Mesenteric fat pad (tissue), 1 donor: Measurements from ENCODE around the gene SPNS3. TPM values are rescaled to one million over a fixed set of nuclear protein-coding genes. Genes with fewer than 3 reads are reported as not detected.

Source experiments
- DNase-seq: peaks from one replicate; pipeline ENCODE4 v3.0.0-alpha.2; 2020; ENCODE audit warnings: low spot score
- total RNA-seq: library from RNA; stranded (reverse); fragmentation: NEBNext Ultra II Directional; extraction: Animal tissue kit (Norgen Biotek cat#: 25700); gene quantifications from one replicate; pipeline ENCODE4 v1.2.1, GENCODE V29; 2021
- donor health status: DM: yes; HTN: yes; CAD: no.

Gene SPNS3
- total RNA-seq, 1 donor from 2014 or later: not detected

DNA sequence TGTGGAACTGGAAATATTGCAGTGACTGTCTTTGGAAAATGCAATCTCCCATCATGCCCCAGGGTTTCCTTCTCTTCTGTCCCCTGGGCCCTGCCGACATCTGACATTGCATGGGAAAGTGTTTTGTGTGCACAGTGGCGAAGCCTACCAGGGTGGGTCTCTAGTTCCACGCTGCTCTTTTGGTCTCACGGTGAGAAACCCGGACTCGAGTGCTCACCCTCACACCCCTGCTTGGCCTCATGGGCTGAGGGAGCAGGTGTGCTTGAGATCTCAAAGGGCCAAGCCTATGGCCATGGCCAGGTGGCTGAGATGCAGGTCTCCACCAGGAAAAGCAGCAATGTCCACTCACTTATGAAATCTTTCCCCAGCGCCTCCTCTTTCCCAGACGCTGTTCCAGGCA is 32.0 kb downstream of the SPNS3 start:
- DNase-seq: no peak

DNA sequence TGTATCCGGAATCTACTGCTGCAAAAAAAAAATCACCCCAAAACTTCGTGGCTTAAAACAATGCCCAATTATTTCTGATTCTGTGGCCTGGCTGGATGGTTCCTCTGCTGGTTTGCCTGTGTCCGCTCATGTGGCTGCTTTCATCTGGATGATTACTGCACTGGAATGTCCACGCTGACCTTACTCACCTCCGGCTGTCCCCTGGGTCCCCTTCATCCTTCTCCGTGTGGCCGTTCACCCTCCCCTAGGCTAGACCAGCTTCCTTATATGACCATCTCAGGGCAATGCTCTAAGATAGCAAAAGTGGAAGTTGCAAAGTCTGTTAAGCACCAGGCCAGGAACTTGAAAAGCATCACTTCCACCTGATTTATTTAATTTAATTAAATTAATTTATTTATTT is 33.5 kb downstream of the SPNS3 start:
- no peak for DNase-seq

DNA sequence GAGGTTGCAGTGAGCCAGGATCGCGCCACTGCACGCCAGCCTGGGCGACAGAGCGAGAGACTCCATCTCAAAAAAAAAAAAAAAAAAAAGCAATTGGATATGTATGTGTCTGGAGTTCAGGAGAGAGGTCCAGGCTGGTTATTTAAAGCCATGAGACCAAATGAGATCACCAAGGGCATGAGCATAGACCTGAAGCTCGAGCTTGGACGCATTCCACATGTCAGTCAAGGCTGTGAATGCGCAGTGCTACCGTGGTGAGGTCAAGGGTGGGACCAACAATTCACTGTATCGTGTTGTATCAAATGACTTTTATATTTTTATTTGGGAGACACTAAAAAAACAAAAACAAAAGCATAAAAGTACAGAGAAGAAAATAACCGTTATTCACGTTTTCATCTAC is 35.8 kb downstream of the SPNS3 start:
- DNase-seq: no peak

DNA sequence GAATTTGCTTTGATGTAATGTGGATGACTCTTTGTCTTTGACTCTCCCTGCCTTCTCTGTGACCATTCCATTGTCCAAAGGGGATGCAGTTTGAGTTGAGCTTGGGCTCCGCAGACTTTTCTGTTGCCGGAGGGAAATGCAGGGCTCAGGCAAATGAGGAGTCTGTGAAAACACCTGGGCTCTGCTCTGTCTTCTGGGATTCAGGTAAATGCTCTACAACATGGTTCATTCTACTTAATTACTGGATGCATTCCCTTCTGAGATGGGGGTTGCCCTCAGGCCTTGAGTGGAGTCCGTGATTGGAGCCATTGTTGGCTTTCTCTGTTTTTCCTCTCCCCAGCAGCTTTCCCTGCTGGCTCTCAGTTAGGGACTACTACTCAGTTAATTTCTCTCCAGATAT is 38.5 kb downstream of the SPNS3 start:
- DNase-seq: no peak

DNA sequence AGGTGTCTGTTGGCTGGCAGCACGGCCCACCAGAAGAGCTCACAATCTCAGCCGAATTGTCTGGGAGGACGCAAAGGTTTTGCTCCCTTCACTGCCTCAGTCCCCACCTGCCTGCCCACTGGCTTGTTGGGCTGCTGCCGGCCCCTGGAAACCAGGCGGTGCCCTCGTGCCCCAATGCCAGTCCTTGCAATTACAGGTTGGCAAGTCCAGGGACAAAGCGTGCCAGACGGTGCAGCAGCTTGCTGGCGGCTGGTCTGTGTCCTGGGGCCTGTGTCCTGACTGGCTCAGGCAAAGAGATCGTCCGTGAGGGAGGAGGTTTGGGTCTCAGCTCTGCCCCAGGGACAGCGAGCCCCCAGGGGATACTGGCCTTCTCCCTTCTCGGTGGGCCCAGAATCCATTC is 40.4 kb downstream of the SPNS3 start:
- no peak for DNase-seq

DNA sequence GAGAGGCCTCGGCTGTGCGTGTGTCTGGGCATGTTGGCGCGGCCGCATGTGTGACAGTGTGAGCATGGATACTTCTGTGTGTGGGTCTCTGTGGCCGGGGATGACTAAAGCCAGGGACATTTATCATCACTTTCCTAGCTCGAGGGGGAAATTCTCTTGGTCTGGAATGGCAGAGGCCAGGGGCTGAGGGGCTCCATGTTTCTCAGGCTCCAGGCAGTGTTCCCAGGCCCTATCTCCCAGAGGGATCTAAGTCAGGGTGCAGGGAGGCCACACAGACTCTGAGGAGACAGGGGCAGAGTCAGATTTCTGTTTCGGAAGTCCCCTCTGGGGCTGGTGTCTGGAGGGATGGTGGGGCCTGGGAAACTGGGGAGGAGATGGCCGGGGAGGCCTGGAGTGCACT is 41.3 kb downstream of the SPNS3 start:
- no peak for DNase-seq

DNA sequence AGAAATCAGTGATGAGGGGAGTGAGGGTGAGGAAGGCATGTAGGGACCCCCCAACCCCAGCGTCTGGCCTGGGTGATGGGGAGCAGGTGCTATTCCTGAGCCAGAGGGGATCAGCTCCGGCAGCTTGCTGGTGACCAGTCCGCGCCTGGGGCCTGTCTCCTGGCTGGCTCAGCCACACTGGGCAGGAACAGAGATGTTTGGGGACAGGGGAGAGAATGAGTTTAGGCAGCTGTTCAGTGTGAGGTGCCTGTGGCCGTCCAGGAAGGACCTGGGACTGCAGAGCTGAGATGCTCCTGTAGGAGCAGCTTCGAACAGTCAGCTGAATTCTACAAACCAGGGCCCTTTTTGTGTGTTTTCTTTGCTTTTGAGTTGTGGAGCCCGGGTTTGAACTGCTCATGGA is 41.7 kb downstream of the SPNS3 start:
- no peak for DNase-seq

DNA sequence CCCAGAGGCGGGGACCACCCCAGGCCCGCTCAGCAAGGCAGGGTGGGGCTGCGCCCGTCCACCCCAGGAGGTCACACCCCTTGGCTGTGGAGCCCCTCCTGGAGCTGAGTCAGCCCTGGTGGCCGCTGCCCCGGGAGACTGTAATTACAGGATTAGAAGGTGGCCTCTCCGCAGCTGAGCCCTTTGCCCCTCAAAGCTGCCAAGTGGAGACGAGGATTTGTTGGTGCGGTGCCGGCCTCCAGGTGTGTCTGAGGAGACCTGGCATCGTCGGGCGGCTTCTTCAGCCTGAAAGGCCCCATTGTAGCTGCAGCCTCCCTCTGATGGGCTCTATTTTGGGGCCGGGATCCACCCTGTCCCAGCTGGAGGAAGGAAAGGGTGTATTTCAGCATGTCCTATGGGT is 42.3 kb downstream of the SPNS3 start:
- no peak for DNase-seq

DNA sequence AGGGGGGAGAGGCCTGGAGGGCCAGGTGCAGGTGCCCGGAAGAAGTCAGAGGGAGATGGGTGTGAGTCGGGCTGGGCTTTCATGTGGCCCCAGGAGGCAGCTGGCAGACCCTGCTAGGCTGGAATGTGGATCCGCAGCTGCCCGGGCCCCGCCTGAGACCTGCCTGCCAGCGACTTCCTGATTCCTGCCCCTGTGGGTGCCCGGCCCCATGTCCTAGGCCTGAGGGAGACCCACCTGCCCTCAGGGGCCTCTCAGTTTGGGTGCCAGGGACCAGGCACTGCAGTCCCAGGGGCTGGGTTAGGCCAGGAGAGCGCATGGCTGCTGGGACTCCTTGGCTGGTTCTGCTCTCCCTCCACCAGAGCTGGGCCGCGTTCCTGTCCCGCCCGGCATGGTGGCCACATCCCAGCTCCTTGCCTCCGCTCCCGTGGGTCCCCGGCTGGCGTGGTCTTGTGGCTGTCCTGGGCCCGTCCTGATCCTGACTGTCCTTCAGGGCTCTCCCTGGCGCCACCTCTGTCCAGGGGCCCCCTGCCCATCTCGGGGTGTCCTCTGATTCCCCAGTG is 42.9 kb downstream of the SPNS3 start:
- DNase-seq: no peak

DNA sequence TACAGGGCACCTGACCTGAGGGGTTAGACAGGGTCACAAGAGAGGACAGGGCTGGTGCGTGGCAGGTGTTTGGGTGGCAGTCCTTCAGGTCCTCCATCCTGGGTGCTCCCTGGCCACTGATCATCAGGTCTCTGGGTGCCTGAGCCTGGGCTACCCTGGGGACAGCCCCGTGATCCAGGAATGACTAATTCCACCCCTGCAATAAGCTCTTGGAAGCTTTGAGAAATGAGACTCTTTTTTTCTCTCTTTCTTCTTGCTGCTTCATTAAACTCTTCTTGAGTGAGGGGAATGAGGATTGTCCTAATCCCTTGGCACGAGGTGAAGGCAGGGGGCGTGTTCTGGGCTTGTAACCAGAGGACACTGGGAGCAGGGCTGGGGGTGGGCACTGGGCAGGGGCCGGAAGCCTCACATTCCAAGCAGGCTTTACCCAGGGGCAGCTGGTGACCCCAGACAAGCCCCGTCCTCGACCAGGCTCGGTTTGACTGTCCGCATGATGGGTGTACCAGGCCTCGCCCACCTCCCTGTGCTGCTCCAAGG is 43.6 kb downstream of the SPNS3 start:
- DNase-seq: no peak

DNA sequence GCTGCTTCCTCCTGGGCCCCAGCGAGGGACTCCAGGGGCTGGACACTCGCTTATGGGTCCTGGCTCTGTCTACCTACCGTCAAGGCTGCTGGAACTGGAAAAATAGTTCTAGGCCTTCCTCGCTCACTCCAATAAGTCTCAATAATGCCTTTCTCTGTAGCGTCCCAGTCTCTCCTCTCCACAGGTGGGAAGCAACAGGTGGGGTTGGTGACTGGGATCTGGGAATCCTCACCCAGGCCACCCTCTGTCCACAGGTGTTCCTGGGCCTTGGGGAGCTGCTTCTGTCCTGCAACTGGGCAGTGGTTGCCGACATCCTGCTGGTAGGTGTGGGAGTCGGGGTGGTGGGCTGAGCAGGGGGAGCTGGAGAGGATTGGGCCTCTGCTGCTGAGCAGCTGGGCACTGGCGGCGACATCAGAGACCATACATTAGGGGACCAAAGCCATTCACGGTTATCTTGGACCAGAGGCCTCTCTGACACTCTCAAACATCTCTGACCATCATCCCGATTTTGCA is 44.6 kb downstream of the SPNS3 start:
- DNase-seq: no peak

DNA sequence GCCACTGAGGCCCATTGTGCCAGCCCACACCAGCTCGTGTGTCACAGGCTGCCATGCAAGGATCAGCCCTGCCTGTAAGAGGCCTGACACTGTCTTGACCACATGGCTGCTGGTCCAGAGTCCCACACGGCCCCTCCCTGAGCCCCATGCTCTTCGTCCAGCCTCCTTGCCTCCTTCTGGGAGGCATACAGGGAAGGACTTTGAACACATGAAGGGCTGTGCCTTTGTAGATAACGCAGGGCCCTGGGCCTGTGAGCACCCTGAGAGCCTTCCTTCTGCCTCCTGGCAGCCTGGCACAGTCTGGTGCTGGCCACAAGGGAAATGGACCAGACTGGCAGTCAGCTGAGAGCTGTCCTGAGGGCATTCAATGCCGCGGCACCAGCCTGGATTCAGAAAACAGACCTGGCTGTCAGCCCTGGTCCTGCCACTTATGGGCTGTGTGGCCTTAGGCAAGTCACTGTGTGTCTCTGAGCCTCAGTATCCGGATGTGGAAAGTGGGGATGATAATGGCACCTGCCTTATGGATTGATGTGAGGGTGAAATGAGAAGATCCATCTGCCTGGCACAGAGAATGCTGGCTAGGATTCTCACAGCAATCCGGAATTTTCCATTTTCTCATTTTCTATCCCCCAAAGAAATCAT is 45.7 kb downstream of the SPNS3 start:
- no peak for DNase-seq

DNA sequence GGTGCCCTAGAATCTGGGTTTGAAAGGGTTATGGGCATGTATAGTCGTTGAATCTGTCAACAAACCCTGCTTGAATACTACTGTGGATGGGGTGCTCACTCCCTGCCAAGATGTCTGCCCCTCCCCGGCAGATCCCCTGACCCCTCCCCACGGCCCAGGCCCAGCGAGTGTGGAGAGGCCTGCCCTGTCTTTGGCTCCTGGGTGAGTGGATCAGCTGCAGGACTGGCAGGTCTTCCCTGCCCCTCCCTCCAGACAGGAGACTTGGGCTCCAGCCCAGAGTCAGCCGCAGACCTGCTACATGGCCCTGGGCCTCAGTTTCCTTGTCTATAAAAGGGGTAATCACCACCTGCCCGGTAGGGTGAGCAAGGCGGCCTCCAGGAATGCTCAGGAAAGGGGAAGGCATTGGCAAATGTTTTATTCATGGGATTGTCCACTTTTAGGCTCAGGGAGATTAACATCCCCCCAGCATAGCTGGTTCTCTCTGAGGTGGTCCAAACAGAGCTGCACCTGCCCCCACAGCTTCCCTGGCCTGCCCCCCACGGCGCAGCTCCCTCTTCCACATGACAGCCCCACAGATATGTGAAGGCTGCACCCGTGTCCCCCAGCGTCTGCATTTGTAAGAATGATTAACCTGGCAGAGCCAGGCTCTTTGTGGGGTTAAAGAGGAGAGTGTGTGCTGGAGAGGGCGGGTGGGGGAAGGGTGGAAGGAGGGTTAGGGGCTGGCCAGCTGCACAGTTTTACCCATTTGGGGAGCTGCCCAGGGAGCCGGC is 46.4 kb downstream of the SPNS3 start:
- no peak for DNase-seq

DNA sequence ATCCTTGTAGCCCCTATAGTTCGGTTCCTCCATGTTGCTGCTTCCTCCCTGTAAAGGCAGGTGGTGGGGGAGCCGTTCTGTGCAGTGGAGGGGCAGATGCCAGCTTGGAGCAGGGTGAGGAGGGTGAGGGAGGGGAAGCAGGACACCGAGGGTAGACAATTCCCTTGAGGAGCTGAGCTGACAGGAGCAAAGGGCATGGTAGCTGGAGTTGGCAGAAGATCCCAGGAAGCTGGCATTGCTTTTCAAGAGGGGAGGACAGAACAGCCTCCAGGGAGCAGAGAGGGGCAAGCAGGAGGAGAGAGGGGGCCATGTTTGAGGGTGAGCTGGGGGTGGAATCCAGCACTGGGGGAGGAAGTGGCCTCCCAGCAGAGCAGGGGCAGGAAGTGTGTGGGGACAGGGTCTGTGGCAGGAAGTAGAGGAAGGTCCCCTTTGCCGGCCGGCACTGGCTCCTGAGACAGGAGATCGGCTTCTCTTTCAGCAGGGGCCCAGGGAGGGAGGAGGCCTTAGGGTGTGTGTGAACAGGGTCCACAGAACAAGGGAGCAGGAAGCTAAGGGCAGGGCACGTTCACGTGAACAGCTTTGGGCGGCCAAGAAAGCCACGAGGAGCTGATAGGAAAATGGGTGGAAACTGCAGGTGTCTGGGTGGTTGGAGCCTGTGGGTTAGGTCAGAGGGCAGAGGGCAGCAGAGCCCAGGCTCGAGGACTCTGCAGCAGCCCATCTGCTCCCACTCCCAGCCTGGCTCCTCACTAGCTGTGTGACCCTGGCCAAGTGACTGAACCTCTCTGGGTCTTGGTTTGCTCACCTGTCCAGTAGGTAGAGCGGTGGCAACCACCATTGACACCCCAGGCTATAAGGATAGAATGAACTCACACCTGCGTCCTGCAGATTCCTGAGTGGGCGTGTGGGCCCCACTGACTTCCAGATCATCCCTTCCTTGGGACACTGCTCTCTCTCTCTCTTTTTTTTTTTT is 47.5 kb downstream of the SPNS3 start:
- DNase-seq: no peak

DNA sequence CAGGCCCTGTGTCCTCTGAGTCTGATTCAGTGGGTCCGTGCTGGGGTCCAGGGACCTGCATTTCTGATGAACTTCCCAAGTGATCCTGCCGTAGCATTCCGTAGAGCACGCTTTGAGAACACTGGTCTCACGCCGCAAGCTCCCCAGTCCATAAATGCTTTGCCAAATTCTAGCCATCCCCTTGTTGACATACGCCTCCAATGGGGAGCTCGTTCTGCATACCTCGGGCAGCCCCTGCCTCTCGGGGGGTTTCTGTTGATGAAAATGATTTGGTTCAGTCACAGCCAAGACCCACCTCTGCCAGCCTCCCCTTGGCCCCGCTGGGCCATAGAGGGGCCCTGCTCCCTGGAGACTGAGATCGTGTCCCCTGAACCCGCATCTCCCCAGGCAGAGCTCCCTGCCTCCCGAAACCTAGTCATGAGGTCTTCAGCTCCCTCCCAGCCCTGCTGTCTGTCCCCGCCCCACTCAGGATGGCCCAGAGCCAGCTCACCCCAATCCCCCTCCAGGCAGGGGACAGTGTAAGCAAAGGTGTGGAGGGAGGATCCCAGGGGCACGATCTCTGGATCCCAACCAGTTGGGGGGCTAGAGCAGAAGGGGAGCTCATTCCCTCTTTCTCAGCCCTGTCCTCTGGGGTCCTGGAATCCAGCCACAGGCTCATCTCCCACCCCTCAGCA is 48.7 kb downstream of the SPNS3 start:
- no peak for DNase-seq

DNA sequence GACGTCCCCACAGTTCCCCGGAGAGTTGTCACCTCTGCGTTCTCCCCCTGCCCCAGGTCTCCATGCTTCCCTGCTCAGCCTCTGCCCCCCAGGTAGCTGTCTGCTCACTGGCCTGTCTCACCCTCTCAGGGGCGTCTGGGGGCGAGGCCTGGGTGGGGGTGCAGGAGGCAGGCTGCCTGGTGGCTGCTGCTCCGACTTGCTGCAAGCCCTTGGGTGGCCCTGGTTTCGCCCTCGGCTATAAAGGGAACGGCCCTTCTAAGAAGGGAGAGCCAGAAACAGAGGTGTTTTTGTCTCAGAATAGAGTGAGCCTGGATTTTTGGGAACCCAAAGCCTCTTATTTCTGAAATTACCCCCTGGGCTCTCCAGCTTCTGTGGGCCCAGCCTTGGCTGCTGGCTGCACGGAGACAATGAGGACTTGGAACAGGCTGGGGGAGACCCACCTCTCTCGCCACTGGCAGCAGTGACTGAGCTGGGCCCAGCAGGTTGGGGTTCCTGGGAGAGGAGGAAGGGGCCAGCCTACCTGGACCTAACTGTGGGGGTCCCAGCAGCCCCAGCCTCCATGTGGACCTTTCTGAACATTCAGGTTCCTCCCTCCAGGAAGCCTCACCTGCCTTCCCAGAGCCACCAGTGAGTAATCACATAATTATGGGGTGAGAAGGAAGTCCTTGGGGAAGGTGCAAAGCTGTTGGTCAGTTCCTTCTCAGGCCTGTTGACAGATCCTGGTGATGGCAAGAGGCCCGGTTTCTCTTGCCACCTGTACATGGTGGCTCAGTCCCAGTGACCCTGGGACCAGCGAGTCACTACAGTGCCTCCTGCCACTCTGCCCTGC is 49.5 kb downstream of the SPNS3 start:
- DNase-seq: no peak

DNA sequence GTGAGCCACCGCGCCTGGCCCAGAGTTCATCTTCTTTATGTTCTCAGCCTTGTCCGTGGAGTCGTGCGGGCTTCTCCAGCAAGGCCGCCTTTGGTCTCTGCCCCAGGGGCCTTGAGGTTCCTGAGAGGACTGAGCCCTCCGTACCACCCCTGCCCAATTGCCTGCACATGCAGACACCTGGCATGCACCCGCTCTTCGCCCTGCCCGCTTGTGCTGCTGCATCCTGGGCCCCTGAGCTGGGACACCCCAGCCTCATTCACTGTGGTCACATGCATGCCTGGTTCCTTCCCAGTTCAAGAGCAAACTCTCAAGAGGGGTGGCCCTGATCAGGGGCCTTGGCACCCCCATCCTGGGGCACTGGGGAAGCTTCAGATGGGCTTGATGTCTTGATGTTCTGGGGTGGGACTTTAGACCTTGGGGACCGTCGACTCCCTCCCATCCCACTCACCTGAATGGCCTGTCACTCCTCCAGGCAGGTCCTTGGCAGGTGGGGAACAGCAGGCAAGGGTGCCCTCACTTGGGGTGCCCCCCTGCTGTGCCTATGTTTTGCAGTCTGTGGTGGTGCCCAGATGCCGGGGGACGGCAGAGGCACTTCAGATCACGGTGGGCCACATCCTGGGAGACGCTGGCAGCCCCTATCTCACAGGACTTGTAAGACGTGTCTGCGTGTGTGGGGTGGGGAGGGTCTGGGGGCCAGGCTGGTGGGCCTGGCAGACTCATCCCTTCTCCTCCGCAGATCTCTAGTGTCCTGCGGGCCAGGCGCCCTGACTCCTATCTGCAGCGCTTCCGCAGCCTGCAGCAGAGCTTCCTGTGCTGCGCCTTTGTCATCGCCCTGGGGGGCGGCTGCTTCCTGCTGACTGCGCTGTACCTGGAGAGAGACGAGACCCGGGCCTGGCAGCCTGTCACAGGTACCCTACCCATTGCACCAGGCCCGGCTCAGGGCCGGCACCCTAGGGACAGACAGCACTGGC is 52.2 kb downstream of the SPNS3 start:
- no peak for DNase-seq

DNA sequence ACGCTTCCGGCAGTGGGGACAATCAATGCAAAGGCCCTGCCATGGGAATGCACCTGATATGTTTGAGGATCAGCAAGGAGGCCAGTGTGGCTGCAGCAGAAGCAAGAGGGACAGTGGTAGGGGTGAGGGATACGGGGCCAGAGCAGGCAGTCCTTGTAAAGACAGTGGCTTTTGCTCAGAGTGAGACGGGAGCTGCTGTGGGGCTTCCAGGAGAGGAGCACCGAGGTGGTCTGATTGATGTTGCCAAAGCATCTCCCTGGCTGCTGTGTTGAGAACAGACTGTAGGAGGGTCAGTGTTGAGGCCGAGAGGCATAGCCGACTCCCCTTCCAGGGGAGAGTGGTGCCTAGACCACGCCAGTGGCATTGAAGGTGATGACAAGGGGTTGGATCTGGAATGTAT is 53.6 kb downstream of the SPNS3 start:
- no peak for DNase-seq
